Measurements from ENCODE around the gene HAUS7. TPM values are rescaled to one million over a fixed set of nuclear protein-coding genes. Genes with fewer than 3 reads are reported as not detected.

HAUS7 gene
- total RNA-seq, 2 experiments from 2014 or later, result 37.6 to 45.9 TPM

DNA sequence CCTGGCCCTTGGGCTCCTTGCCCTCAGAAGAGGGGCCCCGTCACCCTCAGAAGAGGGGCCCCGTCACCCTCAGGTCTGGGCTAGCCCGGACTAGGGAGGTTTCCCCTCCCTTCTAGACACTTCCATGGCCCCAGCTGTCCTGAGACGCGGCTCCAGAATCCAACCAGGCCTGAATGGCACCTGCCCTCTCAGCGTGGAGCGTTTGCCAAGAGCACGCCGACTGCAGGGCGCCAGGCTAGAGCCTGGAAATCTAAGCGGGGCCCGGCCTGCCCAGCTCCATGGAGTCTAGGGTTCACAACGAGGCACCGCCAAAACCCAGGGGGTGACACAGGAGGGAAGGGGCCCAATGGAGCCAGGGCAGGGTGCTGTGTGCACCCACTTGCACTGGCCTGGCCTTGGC lies 39.2 kb upstream of the HAUS7 start:
- no peaks in the 10 kb centered on the region for H3K27me3 Mint-ChIP-seq
- no peak for DNase-seq
- no peaks in the 10 kb centered on the region for H3K36me3 Mint-ChIP-seq (ENCODE audit: low read depth)
- H3K27ac Mint-ChIP-seq, result no peak overlapping the region
- no peak overlapping the region for H3K4me3 Mint-ChIP-seq
- POLR2A ChIA-PET, result no interaction called here
- CTCF ChIA-PET, result interaction anchor here (0.7 to 1.8 kb wide), 2 partner anchors 19 to 23 kb away, joined by 3 to 6 read pairs; no protein-coding TSS in a partner anchor
- peaks cover 2% of the 10 kb centered on the region for H3K4me1 Mint-ChIP-seq
- H3K9me3 Mint-ChIP-seq, result no peaks in the 10 kb centered on the region

DNA sequence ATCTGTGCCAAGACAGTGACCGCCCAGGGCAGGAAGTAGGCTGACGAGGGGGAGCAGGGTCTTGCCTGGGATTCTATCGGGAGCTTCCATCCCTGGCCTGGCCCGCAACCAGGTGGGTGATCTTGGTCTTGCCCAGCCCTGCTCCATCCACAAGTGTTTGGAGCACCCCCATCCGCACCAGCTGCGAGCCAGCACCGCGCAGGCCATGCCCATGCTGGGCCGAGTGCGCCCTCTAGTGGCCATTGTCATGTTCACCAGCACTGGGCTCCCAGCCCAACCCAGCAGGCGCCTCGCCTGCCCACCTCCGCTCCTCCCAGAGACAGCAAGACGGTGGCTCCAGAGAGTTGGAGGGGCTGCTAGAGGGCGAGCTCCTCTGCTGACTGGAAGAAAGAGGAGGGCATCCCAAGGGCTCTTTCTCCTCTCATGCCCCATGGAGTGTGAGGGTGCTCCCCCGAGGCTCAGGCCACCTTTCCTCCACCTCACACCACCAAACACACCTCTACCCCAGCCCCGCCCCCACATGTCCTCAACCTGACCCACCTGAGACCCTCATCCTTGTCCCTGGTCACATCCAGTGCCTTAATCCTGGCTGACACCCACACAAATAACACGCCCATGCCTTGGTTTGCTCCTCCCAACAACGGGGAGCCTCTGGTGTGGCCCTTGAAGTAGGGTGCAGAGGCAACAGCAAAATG lies 37.3 kb upstream of the HAUS7 start:
- Mint-ChIP-seq H3K4me1 (peaks cover 2% of the 10 kb centered on the region), H3K9me3 (no peaks in the 10 kb centered on the region), H3K4me3 (no peak overlapping the region), H3K36me3 (ENCODE audit: low read depth) (no peaks in the 10 kb centered on the region), H3K27me3 (no peaks in the 10 kb centered on the region), H3K27ac (peak overlapping the region; percentile 13)
- ChIA-PET CTCF (interaction anchor here (0.7 to 3.6 kb wide), 11 partner anchors 8 to 566 kb away, joined by 3 to 30 read pairs (median 4); partner anchors contain the start of gene HAUS7), POLR2A (no interaction called here)
- peak; percentile 82 for DNase-seq

DNA sequence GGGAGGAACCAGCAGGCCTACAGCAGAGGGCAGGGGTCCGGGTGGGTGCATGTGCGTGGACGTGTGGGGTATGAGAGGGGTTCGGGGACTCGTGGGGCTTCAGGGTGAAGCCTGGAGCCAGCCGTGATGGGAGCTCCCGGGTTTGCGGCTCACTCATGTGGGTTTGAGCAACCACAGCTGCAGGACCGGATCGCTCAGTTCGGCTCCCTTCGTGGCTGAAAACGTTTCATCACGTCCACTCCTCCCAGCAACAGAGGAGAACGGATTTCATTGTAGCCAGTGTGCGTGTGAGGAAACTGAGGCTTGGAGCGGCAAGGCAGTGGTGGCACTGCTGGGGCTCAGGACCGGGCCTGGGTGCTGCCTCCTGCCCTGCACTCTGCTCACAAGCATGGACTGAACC lies 35.0 kb upstream of the HAUS7 start:
- H3K4me3 Mint-ChIP-seq, result no peak overlapping the region
- CTCF ChIA-PET, result interaction anchor here (1.5 to 3.6 kb wide), 2 partner anchors 12 to 34 kb away, joined by 3 to 30 read pairs; partner anchors contain the start of genes ATP2B3 and HAUS7
- no peaks in the 10 kb centered on the region for H3K36me3 Mint-ChIP-seq (ENCODE audit: low read depth)
- POLR2A ChIA-PET, result no interaction called here
- DNase-seq, result no peak
- H3K27ac Mint-ChIP-seq, result no peak overlapping the region
- peaks cover 2% of the 10 kb centered on the region for H3K4me1 Mint-ChIP-seq
- peaks cover 3% of the 10 kb centered on the region for H3K9me3 Mint-ChIP-seq
- no peaks in the 10 kb centered on the region for H3K27me3 Mint-ChIP-seq

- H3K27ac Mint-ChIP-seq, result no peak overlapping the region
- peaks cover 2% of the 10 kb centered on the region for H3K4me1 Mint-ChIP-seq
- H3K36me3 Mint-ChIP-seq (ENCODE audit: low read depth), result no peaks in the 10 kb centered on the region
- POLR2A ChIA-PET, result no interaction called here
- DNase-seq, result no peak
- no peak overlapping the region for H3K4me3 Mint-ChIP-seq
- CTCF ChIA-PET, result interaction anchor here (1.5 kb wide), 1 partner anchor 12 kb away, joined by 3 read pairs; the partner anchor contains the start of gene ATP2B3
- H3K9me3 Mint-ChIP-seq, result peaks cover 3% of the 10 kb centered on the region
- H3K27me3 Mint-ChIP-seq, result no peaks in the 10 kb centered on the region
Observed at GRCh38 chrX:153504445-153505016, 34.2 kb upstream of the HAUS7 start.

DNA sequence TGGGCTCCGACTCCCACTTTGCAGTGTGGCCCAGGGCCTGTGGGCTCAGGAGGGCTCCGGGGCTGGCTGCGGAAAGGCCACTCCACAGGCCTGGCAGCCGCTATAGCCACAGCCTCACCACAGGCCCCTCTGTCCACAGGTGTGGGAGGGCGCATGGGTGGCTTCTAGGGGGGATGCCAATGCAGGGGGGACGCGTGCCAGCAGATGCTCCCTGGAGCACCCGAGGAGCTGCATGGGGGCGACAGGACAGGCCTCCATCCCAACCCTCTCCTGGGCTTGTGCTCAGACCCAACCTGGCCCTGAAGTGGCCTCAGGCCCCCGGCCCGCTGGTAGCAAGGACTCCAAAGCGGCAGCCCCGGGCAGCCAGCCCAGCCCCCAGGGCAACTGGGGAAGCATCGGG lies 32.4 kb upstream of the HAUS7 start:
- Mint-ChIP-seq H3K36me3 (ENCODE audit: low read depth) (no peaks in the 10 kb centered on the region), H3K9me3 (peaks cover 3% of the 10 kb centered on the region), H3K27ac (no peak overlapping the region), H3K27me3 (no peaks in the 10 kb centered on the region), H3K4me3 (no peak overlapping the region), H3K4me1 (peaks cover 2% of the 10 kb centered on the region)
- no peak for DNase-seq
- ChIA-PET CTCF (no interaction called here), POLR2A (no interaction called here)

DNA sequence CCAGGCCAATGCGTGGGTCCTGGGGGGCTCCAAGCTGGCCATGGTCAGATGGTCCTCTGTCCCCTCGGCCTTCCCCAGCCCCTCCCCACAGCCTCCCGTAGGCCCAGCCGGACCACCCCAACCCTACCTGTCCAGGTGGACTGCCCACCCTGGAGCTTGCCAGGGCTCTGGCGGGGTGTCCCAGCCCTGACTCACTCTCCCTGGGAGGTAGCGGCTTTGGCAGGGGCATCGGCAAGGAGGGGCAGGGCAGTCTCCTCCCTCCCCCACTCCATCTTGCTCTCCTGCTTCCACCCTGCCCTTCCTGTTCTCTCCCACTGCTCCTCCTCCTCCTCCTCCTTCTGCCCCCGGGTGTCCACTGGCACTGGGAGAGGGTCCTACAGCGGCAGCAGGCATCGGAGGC lies 31.8 kb upstream of the HAUS7 start:
- no peaks in the 10 kb centered on the region for H3K4me1 Mint-ChIP-seq
- ChIA-PET POLR2A (no interaction called here), CTCF (interaction anchor here (0.6 kb wide), 1 partner anchor 547 kb away, joined by 3 read pairs; no protein-coding TSS in a partner anchor)
- peaks cover 3% of the 10 kb centered on the region for H3K9me3 Mint-ChIP-seq
- no peak overlapping the region for H3K27ac Mint-ChIP-seq
- H3K27me3 Mint-ChIP-seq, result no peaks in the 10 kb centered on the region
- DNase-seq, result no peak
- H3K4me3 Mint-ChIP-seq, result no peak overlapping the region
- no peaks in the 10 kb centered on the region for H3K36me3 Mint-ChIP-seq (ENCODE audit: low read depth)

GRCh38 chrX:153501530-153501929 lies 31.2 kb upstream of the HAUS7 start:
- ChIA-PET POLR2A (no interaction called here), CTCF (interaction anchor here (0.6 kb wide), 1 partner anchor 546 kb away, joined by 3 read pairs; no protein-coding TSS in a partner anchor)
- Mint-ChIP-seq H3K36me3 (ENCODE audit: low read depth) (no peaks in the 10 kb centered on the region), H3K27ac (no peak overlapping the region), H3K4me1 (no peaks in the 10 kb centered on the region), H3K9me3 (peaks cover 3% of the 10 kb centered on the region), H3K4me3 (no peak overlapping the region), H3K27me3 (no peaks in the 10 kb centered on the region)
- DNase-seq, result no peak

DNA sequence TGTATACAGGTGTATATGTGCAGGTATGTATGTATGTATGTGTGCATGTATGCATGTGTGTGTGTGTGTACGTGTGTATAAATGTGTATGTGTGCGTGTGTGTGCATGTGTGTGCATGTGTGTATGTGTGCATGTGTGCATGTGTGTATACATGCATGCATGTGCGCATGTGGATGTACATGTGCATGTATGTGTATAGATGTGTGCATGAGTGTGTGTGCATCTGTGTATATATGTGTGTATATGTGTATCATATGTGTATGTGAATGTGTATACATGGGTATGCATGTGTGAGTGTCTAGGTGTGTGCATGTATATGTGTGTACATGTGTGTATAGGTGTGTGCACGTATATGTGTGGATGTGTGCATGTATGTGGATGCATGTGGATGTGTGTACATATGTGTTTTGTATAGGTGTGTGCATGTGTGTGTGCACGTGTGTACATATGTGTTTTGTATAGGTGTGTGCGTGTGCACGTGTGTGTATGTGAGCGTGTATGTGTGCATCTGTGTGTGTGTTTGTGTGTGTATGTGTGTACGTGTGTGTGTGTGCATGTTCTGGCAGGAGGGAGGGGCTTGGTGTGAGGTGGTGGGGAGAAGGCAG lies 30.4 kb upstream of the HAUS7 start:
- ChIA-PET POLR2A (no interaction called here), CTCF (no interaction called here)
- H3K36me3 Mint-ChIP-seq (ENCODE audit: low read depth), result no peaks in the 10 kb centered on the region
- H3K4me1 Mint-ChIP-seq, result no peaks in the 10 kb centered on the region
- H3K27ac Mint-ChIP-seq, result no peak overlapping the region
- no peak for DNase-seq
- H3K4me3 Mint-ChIP-seq, result no peak overlapping the region
- H3K27me3 Mint-ChIP-seq, result no peaks in the 10 kb centered on the region
- peaks cover 3% of the 10 kb centered on the region for H3K9me3 Mint-ChIP-seq

GRCh38 chrX:153499876-153500275 lies 29.5 kb upstream of the HAUS7 start:
- Mint-ChIP-seq H3K36me3 (ENCODE audit: low read depth) (no peaks in the 10 kb centered on the region), H3K4me1 (no peaks in the 10 kb centered on the region), H3K27me3 (peaks cover 2% of the 10 kb centered on the region), H3K4me3 (no peak overlapping the region), H3K9me3 (peaks cover 3% of the 10 kb centered on the region), H3K27ac (no peak overlapping the region)
- CTCF ChIA-PET, result no interaction called here
- no peak for DNase-seq
- POLR2A ChIA-PET, result no interaction called here

GRCh38 chrX:153499341-153499740 lies 29.0 kb upstream of the HAUS7 start:
- CTCF ChIA-PET, result interaction anchor here (1.9 kb wide), 1 partner anchor 9 kb away, joined by 4 read pairs; no protein-coding TSS in a partner anchor
- Mint-ChIP-seq H3K4me3 (no peak overlapping the region), H3K27me3 (peaks cover 2% of the 10 kb centered on the region), H3K9me3 (peaks cover 3% of the 10 kb centered on the region), H3K27ac (no peak overlapping the region), H3K36me3 (ENCODE audit: low read depth) (no peaks in the 10 kb centered on the region), H3K4me1 (no peaks in the 10 kb centered on the region)
- DNase-seq, result no peak
- POLR2A ChIA-PET, result no interaction called here

- Mint-ChIP-seq H3K4me1 (no peaks in the 10 kb centered on the region), H3K36me3 (ENCODE audit: low read depth) (no peaks in the 10 kb centered on the region), H3K9me3 (peaks cover 3% of the 10 kb centered on the region), H3K27ac (no peak overlapping the region), H3K27me3 (peaks cover 2% of the 10 kb centered on the region), H3K4me3 (no peak overlapping the region)
- DNase-seq, result no peak
- ChIA-PET POLR2A (no interaction called here), CTCF (interaction anchor here (1.9 kb wide), 1 partner anchor 10 kb away, joined by 4 read pairs; no protein-coding TSS in a partner anchor)
Observed at GRCh38 chrX:153498453-153498852, 28.1 kb upstream of the HAUS7 start.

GRCh38 chrX:153496590-153496959 lies 26.2 kb upstream of the HAUS7 start:
- peaks cover 2% of the 10 kb centered on the region for H3K27me3 Mint-ChIP-seq
- DNase-seq, result no peak
- no peak overlapping the region for H3K4me3 Mint-ChIP-seq
- ChIA-PET POLR2A (no interaction called here), CTCF (no interaction called here)
- no peaks in the 10 kb centered on the region for H3K36me3 Mint-ChIP-seq (ENCODE audit: low read depth)
- H3K9me3 Mint-ChIP-seq, result peaks cover 3% of the 10 kb centered on the region
- H3K27ac Mint-ChIP-seq, result no peak overlapping the region
- no peaks in the 10 kb centered on the region for H3K4me1 Mint-ChIP-seq

DNA sequence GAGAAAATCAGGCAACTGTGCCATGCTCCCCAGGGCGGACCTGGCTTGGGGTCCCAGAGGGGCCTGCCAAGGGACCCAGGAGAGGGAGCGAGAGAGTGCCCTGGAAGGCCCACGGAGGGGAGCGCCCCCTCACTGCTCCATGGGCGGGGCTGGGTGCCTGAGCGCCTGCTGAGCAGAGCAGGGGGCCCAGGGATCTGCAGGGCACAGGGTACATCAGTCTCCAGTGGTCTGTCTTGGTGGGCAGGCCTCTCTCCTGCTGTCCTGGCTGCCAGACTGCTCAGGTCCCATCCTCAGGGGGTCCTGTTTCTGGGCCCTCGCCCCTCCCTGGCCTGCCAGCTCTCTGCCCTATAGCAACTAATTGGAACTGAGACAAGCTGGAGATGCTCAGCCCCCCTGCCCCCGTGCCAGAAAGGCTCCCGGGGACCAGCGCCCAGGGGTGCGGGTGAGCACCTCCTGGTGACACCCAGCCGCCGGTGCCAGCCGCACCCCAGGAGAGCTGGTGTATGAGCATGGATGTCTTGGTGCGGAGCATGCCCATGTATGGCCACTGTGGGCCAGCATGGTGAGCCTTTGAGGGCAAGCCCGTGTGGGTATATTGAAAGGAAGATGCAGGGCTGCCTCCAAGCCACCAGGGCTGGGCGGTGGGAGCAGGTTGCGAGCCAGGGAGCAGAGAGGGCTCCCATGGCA lies 25.7 kb upstream of the HAUS7 start:
- CTCF ChIA-PET, result no interaction called here
- no peak for DNase-seq
- POLR2A ChIA-PET, result no interaction called here
- Mint-ChIP-seq H3K9me3 (peaks cover 3% of the 10 kb centered on the region), H3K4me1 (no peaks in the 10 kb centered on the region), H3K36me3 (ENCODE audit: low read depth) (no peaks in the 10 kb centered on the region), H3K4me3 (no peak overlapping the region), H3K27ac (no peak overlapping the region), H3K27me3 (peaks cover 2% of the 10 kb centered on the region)
